ENCODE results near the gene MCOLN3. TPM values are rescaled to one million over a fixed set of nuclear protein-coding genes. Genes with fewer than 3 reads are reported as not detected.

The MCOLN3 gene
- total and polyA plus RNA-seq, 2 of the 4 experiments (the other 2 are of a cell fraction) = 0.03 TPM; not detected in 1

- in situ Hi-C loops (cut with MboI; ENCODE audit: low sequenced_read_pairs) (no loop called here), dilution Hi-C loops (cut with HindIII; ENCODE audit: low sequenced_read_pairs, unreplicated experiment) (no loop called here)
- POLR2A ChIA-PET (ENCODE audit: unreplicated experiment) = no interaction called here
These were observed 25.6 kb downstream of the MCOLN3 start for GRCh38 chr1:85022700-85023099.

More at GRCh38 chr1:85022700-85023099, 25.6 kb downstream of the MCOLN3 start:
- Histone ChIP-seq H3K9me3 (ENCODE audit: control insufficient read depth, insufficient read depth, low read length) (no peaks in the 10 kb centered on the region), H4K20me1 (ENCODE audit: insufficient read depth, low read length) (no peaks in the 10 kb centered on the region), H4K5ac (ENCODE audit: low read depth, low read length) (no peak overlapping the region), H3K4me2 (ENCODE audit: low read depth, low read length) (no peak overlapping the region), H3K27me3 (ENCODE audit: control insufficient read depth, insufficient read depth, low read length) (peaks cover 31% of the 10 kb centered on the region), H3K9me1 (ENCODE audit: insufficient read depth, low read length) (no peaks in the 10 kb centered on the region), H3K23ac (ENCODE audit: low read depth, low read length) (no peak overlapping the region), H3K4ac (ENCODE audit: low read depth, low read length) (no peak overlapping the region), H3K4me3 (ENCODE audit: insufficient read depth, low read depth, low read length) (no peak overlapping the region), H3K14ac (replicated peaks; ENCODE audit: low read depth, low read length) (no peak overlapping the region), H3K36me3 (ENCODE audit: control insufficient read depth, insufficient read depth, low read length) (no peaks in the 10 kb centered on the region), H3K27ac (ENCODE audit: insufficient read depth, low read length) (no peak overlapping the region), H3K9ac (ENCODE audit: low read depth, low read length) (no peak overlapping the region), H3K56ac (ENCODE audit: extremely low read depth, insufficient read depth, low read length) (no peak overlapping the region), H3K79me1 (ENCODE audit: low read depth in 1 of 2, low read length in 2 of 2) (no peaks in the 10 kb centered on the region), H2AK5ac (ENCODE audit: low read depth, low read length) (no peak overlapping the region), H4K91ac (ENCODE audit: insufficient read depth, low read depth, low read length) (no peak overlapping the region), H3K4me1 (ENCODE audit: control insufficient read depth, insufficient read depth, low read length) (no peaks in the 10 kb centered on the region), H2BK20ac (ENCODE audit: low read depth, low read length) (no peak overlapping the region), H2BK5ac (ENCODE audit: low read depth, low read length, poor library complexity, severe bottlenecking) (no peak overlapping the region), H3K18ac (ENCODE audit: low read depth, low read length) (no peak overlapping the region), H2AFZ (replicated peaks; ENCODE audit: low read length, poor library complexity) (no peak overlapping the region), H2BK120ac (ENCODE audit: low read depth, low read length) (no peak overlapping the region), H2BK15ac (ENCODE audit: low read depth, low read length) (no peak overlapping the region), H4K8ac (ENCODE audit: low read depth in 2 of 2, low read length in 2 of 2) (no peak overlapping the region), H2AK9ac (replicated peaks; ENCODE audit: low read depth, low read length, poor library complexity) (no peak overlapping the region)
- no TSS peak for BruUV-seq (replicated peaks)
- no peak for ATAC-seq (ENCODE audit: low read depth)
- CTCF ChIA-PET = interaction anchor here (1.2 kb wide), 1 partner anchor 78 kb away, joined by 3 read pairs; no protein-coding TSS in a partner anchor
- intact Hi-C loops (cut with micrococcal nuclease) = no loop called here
- TF ChIP-seq RCOR1 (IDR thresholded peaks at IDR 0.05; ENCODE audit: insufficient replicate concordance, low read length) (no peak), POLR2A (IDR thresholded peaks at IDR 0.05; ENCODE audit: low read depth, low read length) (no peak), MXI1 (IDR thresholded peaks at IDR 0.05; ENCODE audit: borderline replicate concordance, low read depth, low read length) (no peak), BHLHE40 (IDR thresholded peaks at IDR 0.05; ENCODE audit: low read depth, low read length) (no peak), FOS (IDR thresholded peaks at IDR 0.05; ENCODE audit: low read depth, low read length) (no peak), SMC3 (IDR thresholded peaks at IDR 0.05; ENCODE audit: low read depth, low read length) (no peak), CTCF (conservative IDR thresholded peaks at IDR 0.05; ENCODE audit: low read depth, low read length) (no peak)
- no peak for DNase-seq

Data from IMR-90 (cell line).